HEK293T (cell line): Measurements from ENCODE around the gene IL10RA.

Source experiments
- CTCF ChIA-PET: fragments of 350-600 bp; formaldehyde crosslinking; extraction: SDS; loops from one replicate; lab custom pipeline; 2021; ENCODE audit warnings: antibody characterized with exemption, inconsistent platforms; lab: Yijun Ruan, JAX
- POLR2A ChIA-PET: fragments of 350-600 bp; formaldehyde crosslinking; extraction: SDS; loops from one replicate; lab custom pipeline; 2020; ENCODE audit warnings: antibody characterized with exemption, inconsistent platforms; lab: Yijun Ruan, JAX
- DNase-seq: peaks from one replicate; pipeline ENCODE4 v3.0.0; 2012; ENCODE audit warnings: mixed read lengths; ENCODE audit errors: extremely low spot score
- ARNT ChIP-seq: fragments of 450-650 bp; IDR thresholded peaks from 2 replicates; pipeline ENCODE4 v1.6.1; 2017; ENCODE audit warnings: mild to moderate bottlenecking
- BHLHE40 ChIP-seq: fragments of 450-650 bp; IDR thresholded peaks from 2 replicates; pipeline ENCODE4 v1.6.1; 2016; ENCODE audit warnings: mild to moderate bottlenecking, moderate library complexity, borderline replicate concordance
- CTBP1 ChIP-seq: fragments of 450-650 bp; IDR thresholded peaks from 2 replicates; pipeline ENCODE4 v1.6.1; 2016; ENCODE audit warnings: borderline replicate concordance
- ELF4 ChIP-seq: fragments of 450-650 bp; IDR thresholded peaks from 2 replicates; pipeline ENCODE4 v1.6.1; 2017; ENCODE audit warnings: antibody characterized with exemption
- HDGF ChIP-seq: fragments of 450-650 bp; IDR thresholded peaks from 2 replicates; pipeline ENCODE4 v1.6.1; 2017; ENCODE audit warnings: antibody characterized with exemption, borderline replicate concordance
- LEF1 ChIP-seq: fragments of 450-650 bp; IDR thresholded peaks from 2 replicates; pipeline ENCODE4 v1.6.1; 2017; ENCODE audit warnings: mild to moderate bottlenecking, borderline replicate concordance
- SUZ12 ChIP-seq: fragments of 450-650 bp; IDR thresholded peaks from 2 replicates; pipeline ENCODE4 v1.6.1; 2016; ENCODE audit warnings: mild to moderate bottlenecking
- TARDBP ChIP-seq: fragments of 450-650 bp; IDR thresholded peaks from 2 replicates; pipeline ENCODE4 v1.6.1; 2016
- ZNF384 ChIP-seq: fragments of 450-650 bp; IDR thresholded peaks from 2 replicates; pipeline ENCODE4 v1.6.1; 2016
- TF ChIP-seq, protein P1 (sequence below): fragments of 450-650 bp; IDR thresholded peaks from 2 replicates; pipeline ENCODE4 v1.6.1; 2016

IL10RA gene

DNA sequence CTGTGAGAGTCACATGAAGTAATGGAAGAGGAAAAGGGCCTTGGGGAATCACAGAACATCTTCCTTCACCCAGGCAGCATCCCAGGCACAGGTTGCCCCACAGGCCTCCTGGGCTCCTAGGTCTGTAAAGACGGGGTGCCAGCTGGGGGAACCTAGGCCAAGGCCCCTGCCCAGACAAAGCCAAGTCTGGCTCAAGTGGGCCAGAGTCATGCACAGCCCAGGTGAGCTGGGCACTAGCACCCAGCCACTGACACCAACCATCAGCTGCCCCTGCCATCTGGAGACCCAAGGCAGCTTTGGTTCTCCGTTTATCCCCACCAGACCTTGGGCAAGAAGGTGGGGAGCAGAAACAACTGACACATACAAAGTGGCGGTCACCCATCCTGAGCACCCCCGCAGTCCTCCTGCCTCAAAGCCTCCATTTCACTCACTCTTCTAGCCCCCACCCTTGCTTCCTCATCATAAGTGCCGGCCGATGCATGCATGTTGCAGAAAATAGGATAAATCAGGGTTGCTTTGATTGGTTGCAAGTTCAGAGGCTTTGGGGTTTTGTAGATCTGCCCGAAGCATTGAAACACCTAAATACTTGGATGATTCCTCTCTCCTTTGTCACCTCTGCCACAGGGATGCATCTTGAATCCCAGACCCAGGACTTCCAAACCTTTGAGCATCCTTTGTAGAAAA is 64.2 kb downstream of the IL10RA start:
- CTCF ChIA-PET: no interaction called here
- POLR2A ChIA-PET: no interaction called here

More for the DNA sequence above, 64.2 kb downstream of the IL10RA start:
- DNase-seq: no peak
- TF ChIP-seq ARNT (no peak), SUZ12 (no peak), CTBP1 (no peak), BHLHE40 (no peak), ELF4 (no peak), LEF1 (no peak), ZNF384 (no peak), TARDBP (no peak), HDGF (no peak)
- TF ChIP-seq, protein P1, sequence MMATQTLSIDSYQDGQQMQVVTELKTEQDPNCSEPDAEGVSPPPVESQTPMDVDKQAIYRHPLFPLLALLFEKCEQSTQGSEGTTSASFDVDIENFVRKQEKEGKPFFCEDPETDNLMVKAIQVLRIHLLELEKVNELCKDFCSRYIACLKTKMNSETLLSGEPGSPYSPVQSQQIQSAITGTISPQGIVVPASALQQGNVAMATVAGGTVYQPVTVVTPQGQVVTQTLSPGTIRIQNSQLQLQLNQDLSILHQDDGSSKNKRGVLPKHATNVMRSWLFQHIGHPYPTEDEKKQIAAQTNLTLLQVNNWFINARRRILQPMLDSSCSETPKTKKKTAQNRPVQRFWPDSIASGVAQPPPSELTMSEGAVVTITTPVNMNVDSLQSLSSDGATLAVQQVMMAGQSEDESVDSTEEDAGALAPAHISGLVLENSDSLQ: no peak
